Fibroblast of upper back skin (primary cell): Measurements from ENCODE around the gene ARHGEF17.

Source experiments
- DNase-seq: peaks from one replicate; pipeline ENCODE4 v3.0.0-alpha.2; 2013

The ARHGEF17 gene

GRCh38 chr11:73398132-73398526 is 90.1 kb downstream of the ARHGEF17 start:
- no peak for DNase-seq

- DNase-seq: no peak
Observed at GRCh38 chr11:73398721-73399120, 90.6 kb downstream of the ARHGEF17 start.

GRCh38 chr11:73399159-73399590 is 91.1 kb downstream of the ARHGEF17 start:
- DNase-seq: no peak

GRCh38 chr11:73399636-73400035 is 91.6 kb downstream of the ARHGEF17 start:
- no peak for DNase-seq

GRCh38 chr11:73400293-73400692 is 92.2 kb downstream of the ARHGEF17 start:
- no peak for DNase-seq

GRCh38 chr11:73401217-73401923 is 93.3 kb downstream of the ARHGEF17 start:
- no peak for DNase-seq

- DNase-seq: no peak
Observed at GRCh38 chr11:73401924-73402833, 94.1 kb downstream of the ARHGEF17 start.

GRCh38 chr11:73402834-73403185 is 94.7 kb downstream of the ARHGEF17 start:
- DNase-seq: no peak

GRCh38 chr11:73403541-73403940 is 95.5 kb downstream of the ARHGEF17 start:
- no peak for DNase-seq

- peak; percentile 61 for DNase-seq
Observed at GRCh38 chr11:73404048-73404447, 96.0 kb downstream of the ARHGEF17 start.

- no peak for DNase-seq
Observed at GRCh38 chr11:73404506-73405145, 96.5 kb downstream of the ARHGEF17 start.

- no peak for DNase-seq
Observed at GRCh38 chr11:73405146-73405510, 97.1 kb downstream of the ARHGEF17 start.

GRCh38 chr11:73406131-73406530 is 98.1 kb downstream of the ARHGEF17 start:
- no peak for DNase-seq

- DNase-seq: no peak
Observed at GRCh38 chr11:73406619-73407018, 98.5 kb downstream of the ARHGEF17 start.

GRCh38 chr11:73409431-73409830 is 101.4 kb downstream of the ARHGEF17 start:
- no peak for DNase-seq

- DNase-seq: peak; percentile 45
Observed at GRCh38 chr11:73410627-73411026, 102.6 kb downstream of the ARHGEF17 start.

GRCh38 chr11:73411031-73411430 is 103.0 kb downstream of the ARHGEF17 start:
- no peak for DNase-seq

- no peak for DNase-seq
Observed at GRCh38 chr11:73412308-73412707, 104.2 kb downstream of the ARHGEF17 start.

GRCh38 chr11:73413256-73413655 is 105.2 kb downstream of the ARHGEF17 start:
- no peak for DNase-seq

- peak; percentile 91 for DNase-seq
Observed at GRCh38 chr11:73414977-73415651, 107.0 kb downstream of the ARHGEF17 start.

GRCh38 chr11:73415854-73416615 is 108.0 kb downstream of the ARHGEF17 start:
- DNase-seq: peak; percentile 94

- peak; percentile 68 for DNase-seq
Observed at GRCh38 chr11:73416786-73417185, 108.7 kb downstream of the ARHGEF17 start.
